Adipocyte (in vitro differentiated cells): ENCODE measurements around the gene USP9X.
"Not testable (repeated sequence)": the region's sequence is repeated elsewhere in the genome, so short reads cannot be mapped to it uniquely, and the experiment has no call there.

Experiments
- DNase-seq: peaks from one replicate; pipeline ENCODE4 v3.0.0-alpha.2; 2015; ENCODE audit warnings: low read depth
- H3K27me3 ChIP-seq: replicated peaks from 2 replicates; pipeline ENCODE4 v1.7.0; 2013; ENCODE audit warnings: mild to moderate bottlenecking, low read length, moderate library complexity; ENCODE audit not compliant: control insufficient read depth, insufficient read depth
- H3K36me3 ChIP-seq: 2 replicates; pipeline ENCODE4 v1.7.0; 2013; ENCODE audit warnings: low read length, mild to moderate bottlenecking, moderate library complexity; ENCODE audit not compliant: control insufficient read depth, insufficient read depth, severe bottlenecking
- H3K4me1 ChIP-seq: 2 replicates; pipeline ENCODE4 v1.7.0; 2013; ENCODE audit warnings: mild to moderate bottlenecking, low read length, moderate library complexity; ENCODE audit not compliant: control insufficient read depth, insufficient read depth
- H3K4me3 ChIP-seq: 2 replicates; pipeline ENCODE4 v1.7.0; 2013; ENCODE audit warnings: mild to moderate bottlenecking, low read length, moderate library complexity
- H3K9ac ChIP-seq: 2 replicates; pipeline ENCODE4 v1.7.0; 2013; ENCODE audit warnings: mild to moderate bottlenecking, low read length, moderate library complexity
- H3K9me3 ChIP-seq: 2 replicates; pipeline ENCODE4 v1.7.0; 2013; ENCODE audit warnings: mild to moderate bottlenecking, low read length, moderate library complexity; ENCODE audit not compliant: control insufficient read depth

USP9X gene

GRCh38 chrX:41084893-41085511, at the start of gene USP9X:
TSS of gene USP9X (plus strand) at chrX:41085445. CDS start at chrX:41123629, 38,184 bp downstream.
- Histone ChIP-seq H3K9me3 (no peaks in the 10 kb centered on the region), H3K9ac (peak within 1 kb of the TSS; percentile 96), H3K4me1 (peaks cover 36% of the 10 kb centered on the region), H3K27me3 (peaks cover 7% of the 10 kb centered on the region), H3K36me3 (no peaks in the 10 kb centered on the region), H3K4me3 (peak within 1 kb of the TSS; percentile 93)
- peak; percentile 94 for DNase-seq

DNA sequence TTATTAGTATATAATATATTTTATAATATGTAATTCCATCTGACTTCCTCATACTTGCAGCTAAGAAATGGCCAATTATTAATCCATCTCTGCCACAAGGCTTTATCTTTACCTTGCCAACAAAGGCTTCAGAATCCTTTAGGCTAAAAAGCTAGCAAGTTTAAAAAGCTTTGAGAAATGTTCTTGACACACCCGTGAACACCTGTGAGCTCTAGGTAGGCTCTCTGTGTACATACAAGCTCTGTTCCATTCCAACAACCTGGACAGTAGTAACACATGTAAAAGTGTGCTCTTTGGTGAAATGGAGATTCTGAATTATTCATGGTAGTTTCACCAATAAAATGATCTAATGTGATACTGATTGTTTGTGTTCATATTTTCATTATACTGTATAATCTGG, 49.7 kb upstream of the USP9X start:
- DNase-seq, result no peak
- Histone ChIP-seq H3K36me3 (no peaks in the 10 kb centered on the region), H3K4me1 (no peaks in the 10 kb centered on the region), H3K4me3 (no peak overlapping the region), H3K9me3 (no peaks in the 10 kb centered on the region), H3K9ac (no peak overlapping the region), H3K27me3 (peaks cover 14% of the 10 kb centered on the region)

- no peaks in the 10 kb centered on the region for H3K4me1 ChIP-seq
Observed at GRCh38 chrX:41036668-41037326, 48.4 kb upstream of the USP9X start.

DNA sequence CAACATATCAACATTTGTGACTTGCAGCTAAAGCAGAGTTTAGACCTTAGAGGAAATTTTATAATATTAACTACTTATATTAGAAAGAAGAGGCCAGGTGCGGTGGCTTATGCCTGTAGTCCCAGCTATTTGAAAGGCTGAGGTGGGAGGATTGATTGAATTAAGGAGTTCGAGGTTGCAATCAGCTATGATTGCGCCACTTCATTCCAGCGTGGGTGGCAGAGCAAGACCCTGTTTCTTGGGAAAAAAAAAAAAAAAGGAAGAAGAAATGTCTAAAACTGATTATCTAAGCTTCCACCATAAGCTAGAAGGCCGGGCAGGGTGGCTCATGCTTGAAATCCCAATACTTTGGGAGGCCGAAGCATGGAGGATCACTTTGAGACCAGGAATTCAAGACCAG, 42.0 kb upstream of the USP9X start:
- H3K9me3 ChIP-seq, result no peaks in the 10 kb centered on the region
- no peak overlapping the region for H3K9ac ChIP-seq
- no peaks in the 10 kb centered on the region for H3K36me3 ChIP-seq
- H3K4me1 ChIP-seq, result peaks cover 4% of the 10 kb centered on the region
- H3K27me3 ChIP-seq, result peaks cover 9% of the 10 kb centered on the region
- no peak for DNase-seq
- no peak overlapping the region for H3K4me3 ChIP-seq

More at GRCh38 chrX:41036668-41037326, 48.4 kb upstream of the USP9X start:
- Histone ChIP-seq H3K9me3 (no peaks in the 10 kb centered on the region), H3K27me3 (peaks cover 4% of the 10 kb centered on the region), H3K9ac (no peak overlapping the region), H3K36me3 (no peaks in the 10 kb centered on the region), H3K4me3 (no peak overlapping the region)
- no peak for DNase-seq

DNA sequence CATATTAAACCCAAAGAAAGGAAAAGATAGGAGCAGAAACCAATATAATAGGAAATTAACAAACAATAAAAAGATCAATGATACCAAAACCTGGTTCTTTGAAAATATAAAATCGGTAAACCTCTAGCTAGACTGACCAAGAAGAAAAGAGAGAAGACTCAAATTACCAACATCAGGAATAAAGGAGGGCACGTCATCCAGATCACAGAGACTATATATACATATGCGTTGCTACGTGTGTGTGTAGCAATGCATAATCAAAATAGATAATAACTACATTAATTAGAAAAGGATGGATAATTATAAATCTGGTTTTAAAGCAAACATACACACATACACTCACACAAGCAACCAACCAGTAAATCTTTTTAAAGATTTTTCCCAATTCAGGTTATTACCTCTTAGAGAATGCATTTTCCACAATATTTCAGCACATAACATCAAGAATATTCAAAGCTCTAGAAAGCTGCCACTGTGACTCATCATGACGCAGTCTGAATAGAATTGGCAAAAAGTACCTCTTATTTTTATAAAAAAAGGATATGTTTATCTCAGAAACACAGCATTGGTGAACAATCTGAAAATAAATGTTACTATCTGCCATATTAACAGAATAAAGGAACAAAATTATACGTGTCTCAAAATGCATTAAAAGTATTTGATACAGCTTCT, 41.4 kb upstream of the USP9X start:
- Histone ChIP-seq H3K36me3 (no peaks in the 10 kb centered on the region), H3K27me3 (peaks cover 11% of the 10 kb centered on the region), H3K9me3 (no peaks in the 10 kb centered on the region), H3K9ac (no peak overlapping the region), H3K4me3 (no peak overlapping the region), H3K4me1 (peaks cover 4% of the 10 kb centered on the region)
- peak; percentile 59 for DNase-seq

GRCh38 chrX:41045960-41046567, 39.2 kb upstream of the USP9X start:
- Histone ChIP-seq H3K27me3 (peaks cover 15% of the 10 kb centered on the region), H3K36me3 (no peaks in the 10 kb centered on the region), H3K9me3 (no peaks in the 10 kb centered on the region), H3K9ac (no peak overlapping the region), H3K4me3 (no peak overlapping the region), H3K4me1 (peaks cover 4% of the 10 kb centered on the region)
- peak; percentile 46 for DNase-seq

DNA sequence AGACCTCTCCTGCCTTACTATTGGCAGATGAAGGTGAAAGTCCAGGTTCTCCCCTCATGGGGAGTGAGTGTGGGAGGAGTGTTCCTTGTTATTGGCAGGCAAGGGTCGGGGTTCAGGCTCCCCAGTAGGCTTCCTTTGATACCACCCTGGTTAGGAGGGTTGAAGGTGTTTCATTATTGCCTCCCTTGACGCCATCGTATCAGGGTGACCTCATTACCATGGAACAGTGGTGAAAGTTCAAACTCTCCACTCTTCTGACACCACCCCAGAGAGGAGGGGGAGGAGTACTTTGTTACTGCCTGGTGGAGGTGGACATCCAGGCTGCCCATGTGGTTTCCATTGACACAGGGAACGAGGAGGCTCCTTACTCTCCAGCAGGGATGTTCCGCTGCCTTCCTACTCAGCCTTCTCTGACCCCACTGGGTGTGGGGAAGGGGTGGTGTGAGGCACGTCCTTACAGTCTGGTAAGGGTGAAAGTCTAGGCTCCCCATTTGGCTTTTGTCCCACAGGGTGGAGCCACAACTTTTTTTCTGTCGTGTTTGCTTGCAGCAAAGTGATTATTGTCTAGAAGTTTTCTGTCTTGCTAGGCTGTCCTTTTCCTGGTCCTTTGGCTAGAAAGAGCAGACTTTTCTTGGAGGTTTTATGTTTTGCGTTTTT, 37.2 kb upstream of the USP9X start:
- H3K4me3 ChIP-seq, result no peak overlapping the region
- no peaks in the 10 kb centered on the region for H3K9me3 ChIP-seq
- no peak for DNase-seq
- peaks cover 4% of the 10 kb centered on the region for H3K4me1 ChIP-seq
- no peak overlapping the region for H3K9ac ChIP-seq
- H3K36me3 ChIP-seq, result no peaks in the 10 kb centered on the region
- peaks cover 13% of the 10 kb centered on the region for H3K27me3 ChIP-seq

GRCh38 chrX:41050359-41050758, 34.9 kb upstream of the USP9X start:
- Histone ChIP-seq H3K4me1 (peaks cover 4% of the 10 kb centered on the region), H3K36me3 (no peaks in the 10 kb centered on the region), H3K9ac (no peak overlapping the region), H3K4me3 (no peak overlapping the region), H3K27me3 (peaks cover 18% of the 10 kb centered on the region), H3K9me3 (no peaks in the 10 kb centered on the region)
- DNase-seq, result no peak

DNA sequence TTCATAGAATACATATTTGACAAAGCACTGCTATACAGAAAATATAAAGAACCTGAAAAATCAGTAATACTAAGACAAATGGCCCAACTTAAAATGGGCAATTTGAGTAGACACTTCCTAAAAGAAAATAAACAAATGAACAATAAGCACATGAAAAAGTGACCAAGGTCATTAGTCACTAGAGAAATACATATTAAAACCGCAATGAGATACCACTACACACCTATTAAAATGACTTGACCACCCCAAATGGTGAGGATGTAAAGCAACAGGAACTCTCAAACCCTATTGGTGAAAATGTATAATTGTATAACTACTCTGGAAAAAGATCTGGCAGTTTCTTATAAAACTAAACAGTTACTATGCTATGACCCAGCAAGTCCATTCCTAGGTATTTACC, 34.0 kb upstream of the USP9X start:
- Histone ChIP-seq H3K4me1 (peaks cover under 1% of the 10 kb centered on the region), H3K9me3 (no peaks in the 10 kb centered on the region), H3K27me3 (peaks cover 23% of the 10 kb centered on the region), H3K9ac (no peak overlapping the region), H3K4me3 (no peak overlapping the region), H3K36me3 (no peaks in the 10 kb centered on the region)
- DNase-seq, result no peak

- H3K4me1 ChIP-seq, result no peaks in the 10 kb centered on the region
- H3K9me3 ChIP-seq, result no peaks in the 10 kb centered on the region
- no peaks in the 10 kb centered on the region for H3K36me3 ChIP-seq
- H3K27me3 ChIP-seq, result peaks cover 15% of the 10 kb centered on the region
- DNase-seq, result no peak
- no peak overlapping the region for H3K4me3 ChIP-seq
- no peak overlapping the region for H3K9ac ChIP-seq
Observed at GRCh38 chrX:41055740-41056139, 29.5 kb upstream of the USP9X start.

DNA sequence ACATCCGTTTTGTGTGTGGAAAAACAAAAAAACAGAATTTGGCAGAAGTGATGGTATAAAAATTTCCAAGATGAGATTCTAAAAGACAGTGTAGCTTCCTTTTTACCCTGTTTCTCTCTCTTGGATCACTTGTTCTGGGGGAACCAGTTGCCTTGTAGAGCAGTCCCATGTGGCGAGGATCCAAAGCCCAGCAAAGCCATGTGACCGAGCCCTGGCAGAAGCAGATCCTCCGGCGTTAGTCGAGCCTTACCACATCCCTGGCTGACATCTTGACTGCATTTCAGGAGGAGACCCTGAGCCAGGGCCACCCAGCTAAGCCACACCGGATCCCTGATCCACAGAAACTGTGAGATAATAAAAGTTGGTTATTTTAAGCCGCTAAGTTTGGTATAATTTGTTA, 22.0 kb upstream of the USP9X start:
- not testable (repeated sequence) for H3K4me3 ChIP-seq, H3K4me1 ChIP-seq, H3K9ac ChIP-seq, H3K9me3 ChIP-seq, DNase-seq, H3K36me3 ChIP-seq
- peaks cover 17% of the 10 kb centered on the region for H3K27me3 ChIP-seq
